Adrenal gland (tissue), 12 donors: ENCODE data around the gene DKK1. TPM values are rescaled to one million over a fixed set of nuclear protein-coding genes. Genes with fewer than 3 reads are reported as not detected.

ENCODE experiments used
- DNase-seq, 7 donors: peaks; one replicate each; pipeline ENCODE4 v3.0.0-alpha.2; 2019 to 2020
- H3K27ac ChIP-seq, 5 donors: fragments of 200-600 bp; sonication (generic) in 4 of 5; 1 replicate in 3 of 5; 2 replicates in 2 of 5; pipeline versions ENCODE4 v1.5.1 to v1.8.0; 2016 to 2020; ENCODE audit warnings: mild to moderate bottlenecking in 1 of 5
- H3K27me3 ChIP-seq: fragments of 200-600 bp; 2 replicates; pipeline ENCODE4 v1.8.0; 2021
- H3K36me3 ChIP-seq, 2 donors: fragments of 200-600 bp; replicated peaks in 1 of 2; 1 replicate in 1 of 2; 2 replicates in 1 of 2; pipeline versions ENCODE4 v1.5.1 to v1.8.0; 2018 to 2022
- H3K4me1 ChIP-seq, 2 donors: fragments of 200-600 bp; replicated peaks in 1 of 2; 1 replicate in 1 of 2; 2 replicates in 1 of 2; pipeline versions ENCODE4 v1.5.1 to v1.8.0; 2018 to 2021
- H3K4me3 ChIP-seq, 4 donors: fragments of 200-600 bp; sonication (generic) in 3 of 4; one replicate each; pipeline ENCODE4 v1.5.1; 2016 to 2018
- H3K9me3 ChIP-seq, 3 donors: fragments of 200-600 bp; sonication (generic) in 1 of 3; replicated peaks in 1 of 3; 1 replicate in 2 of 3; 2 replicates in 1 of 3; pipeline versions ENCODE4 v1.5.1 to v1.8.0; 2016 to 2021
- POLR2A ChIP-seq, 2 donors: fragments of 450-650 bp; IDR thresholded peaks; one replicate each; pipeline ENCODE4 v1.6.1; 2017; ENCODE audit warnings: antibody characterized with exemption in 2 of 2, mild to moderate bottlenecking in 2 of 2, moderate library complexity in 1 of 2
- WGBS, 4 donors: extraction: QIAGEN DNeasy Blood & Tissue Kit in 2 of 4; methylation state at CpG; one replicate each; pipeline versions ENCODE4 v1.1.5 to v1.1.7; 2013 to 2017; 5-methylcytosine and 5-hydroxymethylcytosine counted together
- intact Hi-C, 2 donors: fragments of 100-400 bp; cut with DNase I; formaldehyde crosslinking; loops; one replicate each; pipeline versions ENCODE4 v1.14.1 to v1.15.0; 2022 to 2023
- polyA plus RNA-seq, 3 donors: library from polyadenylated mRNA; stranded (reverse); fragments of 200-250 nt in 2 of 3; fragments of 350-450 nt in 1 of 3; fragmentation: Illumina TruSeq in 1 of 3; extraction: RNeasy Lipid Tissue Mini Kit (QIAGEN cat#74804) in 1 of 3; gene quantifications; one replicate each; pipeline ENCODE4 v1.2.3, GENCODE V29; 2013 to 2014
- total RNA-seq, 9 donors: library from RNA; depleted of rRNA in 4 of 9; stranded (reverse); fragments of >200 nt in 4 of 9; fragments of 120-200 nt in 1 of 9; fragmentation: NEBNext Ultra II Directional in 1 of 9; extraction: Animal tissue kit (Norgen Biotek cat#: 25700) in 1 of 9; gene quantifications; one replicate each; pipeline versions ENCODE4 v1.1.0 to v1.2.4, GENCODE V29; 2013 to 2023
- TF ChIP-seq, protein P1 (sequence below), 6 experiments: fragments of 450-650 bp in 4 of 6; fragments of 200-600 bp in 2 of 6; sonication (generic) in 1 of 6; IDR thresholded peaks; 1 replicate in 5 of 6; 2 replicates in 1 of 6; pipeline versions ENCODE4 v1.5.1 to v1.8.0; 2016 to 2021; ENCODE audit warnings: antibody characterized with exemption in 6 of 6, mild to moderate bottlenecking in 2 of 6, moderate library complexity in 1 of 6
- donor health status: healthy with polysubstance abuse.
- donor health status: Bipolar disorder and iron deficiency.
- donor health status: DM: yes; HTN: yes; CAD: no.
- donor health status: DM: no; HTN: no; CAD: no.
- donor health status: DM: no; HTN: no; CAD: no.
- donor health status: DM: yes; HTN: yes; CAD: no.

DKK1 gene
- total and polyA plus RNA-seq, 12 donors = 0.21 to 1.8 (median 1.4) TPM; not detected in 5

DNA sequence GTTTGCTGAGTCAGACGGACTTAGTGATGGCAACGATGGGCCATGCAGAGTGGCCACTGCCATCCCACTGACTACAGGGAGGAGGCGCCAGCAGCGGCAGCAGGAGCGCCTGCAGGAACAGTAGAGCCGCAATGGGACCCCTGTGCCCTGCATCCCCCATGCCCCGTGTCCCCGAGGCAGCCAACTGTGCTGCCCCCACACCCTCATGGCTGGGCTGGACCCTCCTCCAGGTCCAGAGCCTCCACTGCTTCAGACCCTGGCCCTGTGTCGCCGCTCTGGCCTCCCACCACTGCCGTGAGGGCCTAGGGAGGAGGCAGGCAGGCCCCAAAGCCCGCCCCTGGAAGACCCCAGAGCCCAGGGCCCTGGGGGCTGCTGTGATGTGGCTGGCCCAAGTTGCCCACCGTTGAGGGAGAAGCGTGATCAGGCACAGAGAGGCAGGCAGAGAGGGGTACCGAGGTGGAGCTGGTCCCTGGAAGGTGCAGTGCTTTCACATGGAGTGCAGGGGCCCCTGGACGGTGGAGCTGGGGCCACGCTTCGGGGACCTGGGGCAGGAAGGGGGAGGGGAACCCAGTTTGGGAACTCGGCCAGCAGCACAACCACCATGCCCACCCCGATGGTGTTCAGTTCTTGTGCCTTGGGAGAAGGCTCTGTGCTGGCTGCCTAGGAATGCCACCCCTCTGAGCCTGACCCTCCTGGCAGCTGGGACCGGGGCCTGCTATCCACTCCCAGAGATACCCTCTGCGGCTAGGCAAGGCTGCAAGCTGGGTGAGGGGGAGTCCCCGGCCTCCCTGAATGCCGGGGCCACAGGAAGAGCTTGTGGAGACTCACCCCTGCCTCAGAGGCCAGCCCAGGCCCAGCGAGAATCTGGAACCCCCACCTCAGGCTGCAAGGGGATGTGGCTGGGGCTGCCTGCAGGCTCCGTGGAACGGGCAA, 32.6 kb downstream of the DKK1 start:
- H3K36me3 ChIP-seq = no peaks in the 10 kb centered on the region
- no peaks in the 10 kb centered on the region for H3K9me3 ChIP-seq
- H3K27me3 ChIP-seq = no peaks in the 10 kb centered on the region
- intact Hi-C loops = no loop called here
- H3K4me1 ChIP-seq = no peaks in the 10 kb centered on the region
- DNase-seq = no peak
- no peak overlapping the region for H3K27ac ChIP-seq
- 86 to 94% (median 93%) methylated on average over 15 to 27 of the region's 27 CpGs for WGBS, 4 donors
- no peak overlapping the region for H3K4me3 ChIP-seq
- TF ChIP-seq, protein P1, sequence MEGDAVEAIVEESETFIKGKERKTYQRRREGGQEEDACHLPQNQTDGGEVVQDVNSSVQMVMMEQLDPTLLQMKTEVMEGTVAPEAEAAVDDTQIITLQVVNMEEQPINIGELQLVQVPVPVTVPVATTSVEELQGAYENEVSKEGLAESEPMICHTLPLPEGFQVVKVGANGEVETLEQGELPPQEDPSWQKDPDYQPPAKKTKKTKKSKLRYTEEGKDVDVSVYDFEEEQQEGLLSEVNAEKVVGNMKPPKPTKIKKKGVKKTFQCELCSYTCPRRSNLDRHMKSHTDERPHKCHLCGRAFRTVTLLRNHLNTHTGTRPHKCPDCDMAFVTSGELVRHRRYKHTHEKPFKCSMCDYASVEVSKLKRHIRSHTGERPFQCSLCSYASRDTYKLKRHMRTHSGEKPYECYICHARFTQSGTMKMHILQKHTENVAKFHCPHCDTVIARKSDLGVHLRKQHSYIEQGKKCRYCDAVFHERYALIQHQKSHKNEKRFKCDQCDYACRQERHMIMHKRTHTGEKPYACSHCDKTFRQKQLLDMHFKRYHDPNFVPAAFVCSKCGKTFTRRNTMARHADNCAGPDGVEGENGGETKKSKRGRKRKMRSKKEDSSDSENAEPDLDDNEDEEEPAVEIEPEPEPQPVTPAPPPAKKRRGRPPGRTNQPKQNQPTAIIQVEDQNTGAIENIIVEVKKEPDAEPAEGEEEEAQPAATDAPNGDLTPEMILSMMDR (IDR thresholded peaks at IDR 0.05) = no peak
- TF ChIP-seq POLR2A (IDR thresholded peaks at IDR 0.05) = no peak

DNA sequence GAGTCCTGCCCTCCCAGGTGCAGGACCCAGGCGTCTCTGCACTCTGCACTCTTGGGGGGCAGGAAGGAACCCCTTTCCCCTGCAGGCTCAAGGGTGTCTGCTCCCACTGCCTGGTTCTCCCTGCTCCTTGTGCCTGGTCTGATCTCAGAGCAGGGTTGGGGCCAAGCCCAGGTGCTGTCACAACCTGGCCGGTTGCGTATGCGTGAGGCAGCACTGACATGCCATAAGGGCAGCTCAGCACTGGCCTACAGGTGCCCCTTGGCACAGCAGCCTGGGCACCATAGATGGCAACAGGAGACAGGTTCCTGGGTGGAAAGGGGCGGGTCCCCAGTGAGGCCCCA, 33.2 kb downstream of the DKK1 start:
- Histone ChIP-seq H3K4me1 (no peaks in the 10 kb centered on the region), H3K9me3 (no peaks in the 10 kb centered on the region), H3K4me3 (no peak overlapping the region), H3K27ac (no peak overlapping the region), H3K36me3 (no peaks in the 10 kb centered on the region), H3K27me3 (no peaks in the 10 kb centered on the region)
- TF ChIP-seq, protein P1 (IDR thresholded peaks at IDR 0.05) = no peak
- no peak for TF ChIP-seq POLR2A (IDR thresholded peaks at IDR 0.05)
- intact Hi-C loops = no loop called here
- no peak for DNase-seq
- 88 to 94% (median 91%) methylated on average over 3 to 5 of the region's 5 CpGs for WGBS, 4 donors

DNA sequence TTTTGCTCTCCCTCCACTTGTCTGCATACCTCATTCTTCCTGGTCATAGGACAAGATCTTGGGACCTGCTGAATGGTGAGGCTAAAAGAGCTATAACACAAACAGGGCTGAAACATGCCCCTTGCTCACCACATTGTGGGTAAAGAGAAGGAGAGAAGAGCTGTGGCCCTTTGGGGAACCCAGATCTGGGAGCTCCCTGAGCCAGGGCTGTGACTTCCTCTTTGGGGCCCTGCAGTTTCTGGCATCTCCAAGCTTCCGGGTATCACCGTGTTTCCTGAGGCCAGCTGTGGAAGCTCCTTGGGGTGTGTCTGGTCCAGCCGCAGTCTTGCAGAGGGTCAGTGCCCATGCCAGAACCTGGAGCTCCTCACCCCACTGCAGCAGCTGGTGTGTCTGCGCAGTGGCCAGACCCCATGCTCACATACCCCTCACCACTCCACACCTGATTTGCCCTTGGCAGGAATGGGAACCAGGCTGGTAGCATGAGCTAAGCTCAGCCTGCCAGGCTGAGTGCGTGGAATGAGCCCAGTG, 34.0 kb downstream of the DKK1 start:
- no peaks in the 10 kb centered on the region for H3K9me3 ChIP-seq
- 78 to 96% (median 86%) methylated on average over 1 to 5 of the region's 5 CpGs for WGBS, 4 donors
- intact Hi-C loops = no loop called here
- H3K36me3 ChIP-seq = no peaks in the 10 kb centered on the region
- H3K4me1 ChIP-seq = no peaks in the 10 kb centered on the region
- DNase-seq = no peak
- H3K4me3 ChIP-seq = no peak overlapping the region
- TF ChIP-seq, protein P1 (IDR thresholded peaks at IDR 0.05) = no peak
- TF ChIP-seq POLR2A (IDR thresholded peaks at IDR 0.05) = no peak
- H3K27me3 ChIP-seq = no peaks in the 10 kb centered on the region
- H3K27ac ChIP-seq = no peak overlapping the region

DNA sequence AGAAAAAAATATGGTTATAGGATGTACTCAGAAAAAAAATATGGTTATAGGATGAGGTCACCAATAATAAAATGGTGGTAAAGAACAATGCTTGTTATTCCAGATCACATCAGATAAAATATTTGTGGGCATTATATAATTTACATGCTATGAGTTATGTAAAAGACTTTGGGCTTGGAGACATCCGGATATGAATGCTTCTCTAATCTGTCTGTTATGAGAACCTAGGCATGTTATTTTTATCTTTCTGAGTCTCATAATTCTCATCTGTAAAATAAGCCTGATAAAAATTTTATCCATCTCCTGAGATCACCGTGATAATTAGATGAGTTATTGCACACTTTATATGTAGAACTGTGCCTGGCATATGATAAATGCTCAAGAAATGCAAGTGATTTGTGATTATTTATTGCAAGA, 37.8 kb downstream of the DKK1 start:
- intact Hi-C loops = no loop called here
- no peak for TF ChIP-seq POLR2A (IDR thresholded peaks at IDR 0.05)
- H3K4me3 ChIP-seq = no peak overlapping the region

More for the DNA sequence above, 37.8 kb downstream of the DKK1 start:
- Histone ChIP-seq H3K27me3 (no peaks in the 10 kb centered on the region), H3K4me1 (no peaks in the 10 kb centered on the region), H3K27ac (no peak overlapping the region), H3K36me3 (no peaks in the 10 kb centered on the region), H3K9me3 (no peaks in the 10 kb centered on the region)
- 43 to 51% (median 46%) methylated on average over 2 of the region's 2 CpGs for WGBS, 4 donors
- no peak for DNase-seq
